ENCODE data around the gene NCOR1.

Gene NCOR1

GRCh38 chr17:16025202-16025601 lies 190.1 kb downstream of the NCOR1 start:
- no peak for DNase-seq

- DNase-seq, result no peak
Measured at GRCh38 chr17:16023881-16024280, 191.5 kb downstream of the NCOR1 start.

- DNase-seq, result no peak
Measured at GRCh38 chr17:16019347-16019746, 196.0 kb downstream of the NCOR1 start.

- DNase-seq, result no peak
Measured at GRCh38 chr17:16013943-16014407, 201.4 kb downstream of the NCOR1 start.

- no peak for DNase-seq
Measured at GRCh38 chr17:16007439-16007838, 207.9 kb downstream of the NCOR1 start.

- no peak for DNase-seq
Measured at GRCh38 chr17:16005636-16006035, 209.7 kb downstream of the NCOR1 start.

- DNase-seq, result no peak
Measured at GRCh38 chr17:16003841-16004240, 211.5 kb downstream of the NCOR1 start.

GRCh38 chr17:16002708-16003260 lies 212.6 kb downstream of the NCOR1 start:
- no peak for DNase-seq

GRCh38 chr17:16001226-16001897 lies 214.0 kb downstream of the NCOR1 start:
- no peak for DNase-seq

- no peak for DNase-seq
Measured at GRCh38 chr17:15999974-16000827, 215.1 kb downstream of the NCOR1 start.

- peak; percentile 99 for DNase-seq
Measured at GRCh38 chr17:15999141-15999973, 216.0 kb downstream of the NCOR1 start, which contains the start of the genes TTC19 and ZSWIM7. Gene TTC19 (plus strand): TSS chr17:15999824. CDS start chr17:15999849, 25 bp downstream. Gene ZSWIM7 (minus strand): TSS chr17:15999704. CDS start chr17:15999594, 110 bp downstream.

- DNase-seq, result no peak
Measured at GRCh38 chr17:15998031-15998562, 217.2 kb downstream of the NCOR1 start.

- no peak for DNase-seq
Measured at GRCh38 chr17:15996322-15996721, 219.0 kb downstream of the NCOR1 start.

- DNase-seq, result no peak
Measured at GRCh38 chr17:15981646-15982580, 233.4 kb downstream of the NCOR1 start.

- DNase-seq, result no peak
Measured at GRCh38 chr17:15981208-15981607, 234.1 kb downstream of the NCOR1 start.
